Thymus (tissue), 11 donors: ENCODE data around the gene VEGFC. TPM values are rescaled to one million over a fixed set of nuclear protein-coding genes. Genes with fewer than 3 reads are reported as not detected.

Experiments used
- DNase-seq, 9 donors: peaks; one replicate each; pipeline ENCODE4 v3.0.0-alpha.2; 2013; ENCODE audit warnings: low spot score in 9 of 9, low read depth in 6 of 9, missing footprints in 1 of 9
- H3K27ac ChIP-seq, 2 donors: one replicate each; pipeline ENCODE4 v1.5.1; 2013; ENCODE audit warnings: control low read depth in 1 of 2, low read depth in 1 of 2, low read length in 1 of 2, mild to moderate bottlenecking in 1 of 2, moderate library complexity in 1 of 2
- H3K27me3 ChIP-seq, 2 donors: one replicate each; pipeline ENCODE4 v1.5.1; 2013; ENCODE audit warnings: low read length in 1 of 2; ENCODE audit not compliant: control insufficient read depth in 2 of 2, insufficient read depth in 1 of 2
- H3K36me3 ChIP-seq, 2 donors: one replicate each; pipeline ENCODE4 v1.5.1; 2013; ENCODE audit warnings: low read length in 1 of 2, mild to moderate bottlenecking in 1 of 2, moderate library complexity in 1 of 2; ENCODE audit not compliant: control insufficient read depth in 2 of 2, insufficient read depth in 2 of 2
- H3K4me1 ChIP-seq, 2 donors: one replicate each; pipeline ENCODE4 v1.5.1; 2013; ENCODE audit warnings: low read length in 2 of 2; ENCODE audit not compliant: control insufficient read depth in 2 of 2, insufficient read depth in 2 of 2
- H3K4me3 ChIP-seq, 2 donors: one replicate each; pipeline ENCODE4 v1.5.1; 2013; ENCODE audit warnings: low read length in 2 of 2, control low read depth in 1 of 2, mild to moderate bottlenecking in 1 of 2
- H3K9me3 ChIP-seq, 2 donors: one replicate each; pipeline ENCODE4 v1.5.1; 2013; ENCODE audit warnings: low read length in 1 of 2, mild to moderate bottlenecking in 1 of 2; ENCODE audit not compliant: control insufficient read depth in 2 of 2, insufficient read depth in 1 of 2
- WGBS: extraction: QIAGEN DNeasy Blood & Tissue Kit; methylation state at CpG from one replicate; pipeline ENCODE4 v1.1.7; 2013; 5-methylcytosine and 5-hydroxymethylcytosine counted together
- polyA plus RNA-seq: library from polyadenylated mRNA; stranded (reverse); fragments of 200-250 nt; gene quantifications from one replicate; pipeline ENCODE4 v1.2.3, GENCODE V29; 2013
- total RNA-seq: library from RNA; stranded (reverse); fragments of 120-200 nt; gene quantifications from one replicate; pipeline ENCODE4 v1.2.4, GENCODE V29; 2013
- donor health status: healthy.

Gene VEGFC
- total and polyA plus RNA-seq, 2 donors: 1.3 to 3.3 TPM

GRCh38 chr4:176830971-176831370 lies 38.2 kb upstream of the VEGFC start:
- H3K27me3 ChIP-seq: no peaks in the 10 kb centered on the region
- H3K4me3 ChIP-seq: no peak overlapping the region
- H3K27ac ChIP-seq: no peak overlapping the region
- H3K36me3 ChIP-seq: no peaks in the 10 kb centered on the region
- WGBS: 94% methylated on average over 6 of the region's 6 CpGs
- no peaks in the 10 kb centered on the region for H3K4me1 ChIP-seq
- no peak for DNase-seq
- no peaks in the 10 kb centered on the region for H3K9me3 ChIP-seq

- Histone ChIP-seq H3K27ac (no peak overlapping the region), H3K4me1 (no peaks in the 10 kb centered on the region), H3K36me3 (no peaks in the 10 kb centered on the region), H3K27me3 (no peaks in the 10 kb centered on the region), H3K4me3 (no peak overlapping the region), H3K9me3 (no peaks in the 10 kb centered on the region)
- DNase-seq: no peak
These were observed 32.9 kb upstream of the VEGFC start for GRCh38 chr4:176825586-176825985.

- H3K36me3 ChIP-seq: no peaks in the 10 kb centered on the region
- no peaks in the 10 kb centered on the region for H3K27me3 ChIP-seq
- H3K4me3 ChIP-seq: no peak overlapping the region
- 47% methylated on average over 2 of the region's 2 CpGs for WGBS
- no peak for DNase-seq
- H3K9me3 ChIP-seq: no peaks in the 10 kb centered on the region
- H3K27ac ChIP-seq: no peak overlapping the region
- no peaks in the 10 kb centered on the region for H3K4me1 ChIP-seq
These were observed 32.1 kb upstream of the VEGFC start for GRCh38 chr4:176824645-176825366.

- no peak overlapping the region for H3K27ac ChIP-seq
- H3K36me3 ChIP-seq: no peaks in the 10 kb centered on the region
- no peak overlapping the region for H3K4me3 ChIP-seq
- DNase-seq: no peak
- no peaks in the 10 kb centered on the region for H3K27me3 ChIP-seq
- H3K4me1 ChIP-seq: no peaks in the 10 kb centered on the region
- 92% methylated on average over 1 of the region's 1 CpG for WGBS
- H3K9me3 ChIP-seq: no peaks in the 10 kb centered on the region
These were observed 25.8 kb upstream of the VEGFC start for GRCh38 chr4:176818531-176818930.

- DNase-seq: no peak
- 95% methylated on average over 2 of the region's 2 CpGs for WGBS
- Histone ChIP-seq H3K4me3 (no peak overlapping the region), H3K36me3 (no peaks in the 10 kb centered on the region), H3K9me3 (no peaks in the 10 kb centered on the region), H3K4me1 (no peaks in the 10 kb centered on the region), H3K27ac (no peak overlapping the region), H3K27me3 (no peaks in the 10 kb centered on the region)
These were observed 24.5 kb upstream of the VEGFC start for GRCh38 chr4:176817204-176817603.

- no peak overlapping the region for H3K4me3 ChIP-seq
- no peak overlapping the region for H3K27ac ChIP-seq
- 96% methylated on average over 6 of the region's 6 CpGs for WGBS
These were observed 22.0 kb upstream of the VEGFC start for GRCh38 chr4:176814770-176815169.

GRCh38 chr4:176810481-176811249 lies 17.9 kb upstream of the VEGFC start:
- Histone ChIP-seq H3K36me3 (no peaks in the 10 kb centered on the region), H3K4me3 (no peak overlapping the region), H3K9me3 (no peaks in the 10 kb centered on the region), H3K27me3 (no peaks in the 10 kb centered on the region), H3K27ac (no peak overlapping the region), H3K4me1 (no peaks in the 10 kb centered on the region)
- no peak for DNase-seq
- WGBS: 74% methylated on average over 3 of the region's 3 CpGs

More at GRCh38 chr4:176814770-176815169, 22.0 kb upstream of the VEGFC start:
- Histone ChIP-seq H3K9me3 (no peaks in the 10 kb centered on the region), H3K36me3 (no peaks in the 10 kb centered on the region), H3K27me3 (no peaks in the 10 kb centered on the region), H3K4me1 (no peaks in the 10 kb centered on the region)
- DNase-seq: no peak

GRCh38 chr4:176806778-176807375 lies 14.2 kb upstream of the VEGFC start:
- no peaks in the 10 kb centered on the region for H3K4me1 ChIP-seq
- no peaks in the 10 kb centered on the region for H3K27me3 ChIP-seq
- H3K36me3 ChIP-seq: no peaks in the 10 kb centered on the region
- no peak for DNase-seq
- H3K4me3 ChIP-seq: no peak overlapping the region
- no peaks in the 10 kb centered on the region for H3K9me3 ChIP-seq
- H3K27ac ChIP-seq: no peak overlapping the region
- WGBS: 97% methylated on average over 5 of the region's 5 CpGs

GRCh38 chr4:176805155-176805554 lies 12.4 kb upstream of the VEGFC start:
- no peak overlapping the region for H3K4me3 ChIP-seq
- no peaks in the 10 kb centered on the region for H3K36me3 ChIP-seq
- no peaks in the 10 kb centered on the region for H3K27me3 ChIP-seq
- no peaks in the 10 kb centered on the region for H3K9me3 ChIP-seq
- no peak for DNase-seq
- H3K4me1 ChIP-seq: no peaks in the 10 kb centered on the region
- H3K27ac ChIP-seq: no peak overlapping the region
